Psoas muscle (tissue), 8 donors: ENCODE results near the gene SLC35A2. TPM values are rescaled to one million over a fixed set of nuclear protein-coding genes. Genes with fewer than 3 reads are reported as not detected.

ENCODE experiments used
- ATAC-seq, 4 donors: fragments of 200-7000 bp; cut with Tn5 transposase; one replicate each; pipeline ENCODE4 v1.9.1; 2020; ENCODE audit warnings: moderate library complexity in 3 of 4, mild to moderate bottlenecking in 2 of 4
- DNase-seq, 2 donors: peaks; one replicate each; pipeline ENCODE4 v3.0.0-alpha.2; 2020
- H3K27ac ChIP-seq: fragments of 200-600 bp; one replicate; pipeline ENCODE4 v1.8.0; 2022
- H3K27me3 ChIP-seq, 3 donors: fragments of 200-600 bp in 1 of 3; one replicate each; pipeline versions ENCODE4 v1.6.1 to v1.8.0; 2013 to 2022; ENCODE audit warnings: low read length in 2 of 3, mild to moderate bottlenecking in 2 of 3, moderate library complexity in 1 of 3; ENCODE audit not compliant: insufficient read depth in 3 of 3
- H3K36me3 ChIP-seq, 2 donors: fragments of 200-600 bp in 1 of 2; one replicate each; pipeline versions ENCODE4 v1.6.1 to v1.8.0; 2013 to 2022; ENCODE audit warnings: low read depth in 1 of 2, mild to moderate bottlenecking in 1 of 2, moderate library complexity in 1 of 2; ENCODE audit not compliant: insufficient read depth in 1 of 2
- H3K4me1 ChIP-seq: fragments of 200-600 bp; one replicate; pipeline ENCODE4 v1.8.0; 2022
- H3K4me3 ChIP-seq: fragments of 200-600 bp; one replicate; pipeline ENCODE4 v1.8.0; 2022; ENCODE audit warnings: mild to moderate bottlenecking
- H3K9me3 ChIP-seq: fragments of 200-600 bp; one replicate; pipeline ENCODE4 v1.8.0; 2022
- WGBS, 3 donors: extraction: QIAGEN DNeasy Blood & Tissue Kit; methylation state at CpG; one replicate each; pipeline versions ENCODE4 v1.1.6 to v1.1.7; 2013; 5-methylcytosine and 5-hydroxymethylcytosine counted together
- intact Hi-C, 2 donors: fragments of 100-400 bp; cut with DNase I; formaldehyde crosslinking; loops; one replicate each; pipeline versions ENCODE4 v1.11.0 to v1.14.2; 2022
- polyA plus RNA-seq, 3 donors: library from polyadenylated mRNA; stranded (reverse); fragments of 200-250 nt; gene quantifications; one replicate each; pipeline ENCODE4 v1.2.3, GENCODE V29; 2013
- total RNA-seq, 4 donors: library from RNA; stranded (reverse); fragmentation: NEBNext Ultra II Directional in 2 of 4; extraction: Animal tissue kit (Norgen Biotek cat#: 25700) in 2 of 4; gene quantifications; one replicate each; pipeline versions ENCODE4 v1.2.1 to v1.2.4, GENCODE V29; 2021 to 2023
- TF ChIP-seq, protein P1 (sequence below): fragments of 200-600 bp; IDR thresholded peaks from one replicate; pipeline ENCODE4 v1.8.0; 2022; ENCODE audit warnings: antibody characterized with exemption
- donor health status: healthy with polysubstance abuse.
- donor health status: DM: no; HTN: no; CAD: no; lungs with moderate emphysema.
- donor health status: Bipolar disorder and iron deficiency.
- donor health status: healthy.
- donor health status: DM: yes; HTN: yes; CAD: no.
- donor health status: DM: no; HTN: no; CAD: no.
- donor health status: DM: no; HTN: no; CAD: no.
- donor health status: DM: yes; HTN: yes; CAD: no.

Gene SLC35A2
- total and polyA plus RNA-seq, 7 donors, result 8.8 to 26.1 (median 13.2) TPM

DNA sequence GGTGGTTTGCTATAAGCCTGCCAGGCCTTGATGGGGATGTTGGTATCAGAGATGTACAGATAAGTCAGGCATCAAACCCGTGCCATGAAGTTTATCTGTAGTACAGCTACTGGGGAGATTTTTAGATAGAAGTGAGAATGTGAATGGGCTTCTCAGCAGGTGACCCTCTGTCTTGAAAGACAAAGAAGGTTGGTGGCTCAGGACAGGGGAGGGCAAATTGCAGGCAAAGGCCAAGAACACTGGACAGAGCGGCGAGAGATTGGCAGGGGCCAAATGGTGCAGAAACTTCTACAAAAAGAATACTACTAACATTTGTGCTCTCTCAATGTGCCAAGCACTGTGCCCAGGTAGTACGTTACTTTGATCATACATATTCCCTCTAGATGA lies 9.3 kb upstream of the SLC35A2 start:
- H3K27me3 ChIP-seq, result no peaks in the 10 kb centered on the region
- intact Hi-C loops, result loop anchor here in 1 of 2 donors (5.0 kb wide), 1 partner anchor 37 kb away; the partner anchor contains the start of gene OTUD5
- no peak for DNase-seq
- peaks cover 1 to 36% of the 10 kb centered on the region in 2 donors for H3K36me3 ChIP-seq
- no peak for ATAC-seq
- TF ChIP-seq, protein P1, sequence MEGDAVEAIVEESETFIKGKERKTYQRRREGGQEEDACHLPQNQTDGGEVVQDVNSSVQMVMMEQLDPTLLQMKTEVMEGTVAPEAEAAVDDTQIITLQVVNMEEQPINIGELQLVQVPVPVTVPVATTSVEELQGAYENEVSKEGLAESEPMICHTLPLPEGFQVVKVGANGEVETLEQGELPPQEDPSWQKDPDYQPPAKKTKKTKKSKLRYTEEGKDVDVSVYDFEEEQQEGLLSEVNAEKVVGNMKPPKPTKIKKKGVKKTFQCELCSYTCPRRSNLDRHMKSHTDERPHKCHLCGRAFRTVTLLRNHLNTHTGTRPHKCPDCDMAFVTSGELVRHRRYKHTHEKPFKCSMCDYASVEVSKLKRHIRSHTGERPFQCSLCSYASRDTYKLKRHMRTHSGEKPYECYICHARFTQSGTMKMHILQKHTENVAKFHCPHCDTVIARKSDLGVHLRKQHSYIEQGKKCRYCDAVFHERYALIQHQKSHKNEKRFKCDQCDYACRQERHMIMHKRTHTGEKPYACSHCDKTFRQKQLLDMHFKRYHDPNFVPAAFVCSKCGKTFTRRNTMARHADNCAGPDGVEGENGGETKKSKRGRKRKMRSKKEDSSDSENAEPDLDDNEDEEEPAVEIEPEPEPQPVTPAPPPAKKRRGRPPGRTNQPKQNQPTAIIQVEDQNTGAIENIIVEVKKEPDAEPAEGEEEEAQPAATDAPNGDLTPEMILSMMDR, result no peak
- no peak overlapping the region for H3K27ac ChIP-seq
- 74 to 88% (median 87%) methylated on average over 4 of the region's 4 CpGs for WGBS, 3 donors
- H3K4me1 ChIP-seq, result no peaks in the 10 kb centered on the region
- H3K9me3 ChIP-seq, result no peaks in the 10 kb centered on the region
- H3K4me3 ChIP-seq, result no peak overlapping the region

DNA sequence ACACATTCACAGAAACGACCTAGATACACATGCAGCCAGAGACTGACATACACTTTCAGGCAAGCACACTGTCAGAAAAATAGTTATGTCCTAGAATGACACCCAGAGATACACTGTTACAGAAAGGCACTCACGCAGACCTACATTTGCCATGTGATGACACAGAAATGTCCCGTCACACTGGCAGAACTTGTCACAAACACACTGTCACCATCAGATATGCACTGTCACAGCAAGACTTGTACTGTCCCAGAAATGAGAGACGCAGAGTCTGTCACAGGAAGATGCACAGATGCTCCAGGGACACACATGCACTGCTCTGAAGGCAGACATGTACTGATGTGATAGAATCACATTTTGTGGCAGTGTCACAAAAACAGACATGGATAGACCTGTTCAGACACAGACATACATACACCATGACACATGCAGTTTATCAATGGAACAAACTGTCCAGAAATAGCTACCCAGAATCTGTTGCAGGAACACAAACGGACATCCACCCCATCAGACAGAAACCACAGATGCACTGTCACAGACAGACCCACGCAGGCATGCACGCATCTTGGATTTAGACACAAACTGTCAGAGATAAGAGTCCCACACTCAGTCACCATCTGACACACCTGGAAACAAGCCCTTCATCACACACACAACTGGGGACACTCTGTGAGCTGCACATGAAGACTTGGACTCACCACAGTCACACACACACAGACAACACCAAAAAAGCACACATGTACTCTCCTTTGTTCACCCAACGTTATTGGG lies 8.7 kb upstream of the SLC35A2 start:
- TF ChIP-seq, protein P1, result no peak
- intact Hi-C loops, result loop anchor here in 1 of 2 donors (5.0 to 10.0 kb wide), 2 partner anchors 37 to 275 kb away; partner anchors contain the start of gene OTUD5
- H3K4me3 ChIP-seq, result no peak overlapping the region
- no peaks in the 10 kb centered on the region for H3K9me3 ChIP-seq
- peaks cover 0 to 30% of the 10 kb centered on the region in 2 donors for H3K36me3 ChIP-seq
- no peak for ATAC-seq
- DNase-seq, result no peak
- no peaks in the 10 kb centered on the region for H3K27me3 ChIP-seq
- WGBS, 3 donors, result 41 to 67% (median 47%) methylated on average over 8 of the region's 8 CpGs
- no peak overlapping the region for H3K27ac ChIP-seq
- H3K4me1 ChIP-seq, result no peaks in the 10 kb centered on the region

DNA sequence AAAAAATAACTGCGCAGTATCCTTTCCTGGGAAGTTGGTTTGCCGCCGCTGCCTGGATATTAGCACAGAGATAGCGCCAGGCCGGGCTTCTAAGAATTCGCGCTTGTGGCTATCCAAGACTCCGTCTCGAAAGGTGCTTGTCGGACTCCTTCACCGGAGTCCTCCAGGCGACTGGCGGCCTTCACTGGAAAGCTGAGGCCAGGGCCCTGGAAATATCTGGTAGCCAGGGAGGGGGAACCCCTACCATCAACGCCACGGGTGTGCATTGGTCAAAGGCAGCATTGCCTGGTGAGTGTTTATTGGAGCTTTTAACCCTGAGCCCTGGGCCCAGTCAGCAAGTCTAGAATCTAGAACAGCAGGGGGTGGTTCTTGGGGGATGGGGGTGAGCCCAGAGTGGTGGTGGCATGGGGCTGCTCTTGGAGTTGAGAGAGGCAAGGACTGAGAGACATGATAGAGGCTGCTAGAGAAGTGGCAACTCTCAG lies 8.0 kb upstream of the SLC35A2 start:
- Histone ChIP-seq H3K27ac (peak overlapping the region; percentile 70), H3K9me3 (no peaks in the 10 kb centered on the region), H3K4me3 (peak overlapping the region; percentile 62), H3K36me3 (peaks cover 0 to 25% of the 10 kb centered on the region in 2 donors), H3K4me1 (no peaks in the 10 kb centered on the region), H3K27me3 (no peaks in the 10 kb centered on the region)
- TF ChIP-seq, protein P1, result no peak
- ATAC-seq (peak in 3 of 4 donors; percentile 4 to 25 (median 9)), DNase-seq (no peak)
- WGBS, 3 donors, result 2 to 32% (median 3%) methylated on average over 11 to 15 of the region's 15 CpGs
- intact Hi-C loops, result loop anchor here in 1 of 2 donors (10.0 kb wide), 1 partner anchor 275 kb away; no protein-coding TSS in a partner anchor

DNA sequence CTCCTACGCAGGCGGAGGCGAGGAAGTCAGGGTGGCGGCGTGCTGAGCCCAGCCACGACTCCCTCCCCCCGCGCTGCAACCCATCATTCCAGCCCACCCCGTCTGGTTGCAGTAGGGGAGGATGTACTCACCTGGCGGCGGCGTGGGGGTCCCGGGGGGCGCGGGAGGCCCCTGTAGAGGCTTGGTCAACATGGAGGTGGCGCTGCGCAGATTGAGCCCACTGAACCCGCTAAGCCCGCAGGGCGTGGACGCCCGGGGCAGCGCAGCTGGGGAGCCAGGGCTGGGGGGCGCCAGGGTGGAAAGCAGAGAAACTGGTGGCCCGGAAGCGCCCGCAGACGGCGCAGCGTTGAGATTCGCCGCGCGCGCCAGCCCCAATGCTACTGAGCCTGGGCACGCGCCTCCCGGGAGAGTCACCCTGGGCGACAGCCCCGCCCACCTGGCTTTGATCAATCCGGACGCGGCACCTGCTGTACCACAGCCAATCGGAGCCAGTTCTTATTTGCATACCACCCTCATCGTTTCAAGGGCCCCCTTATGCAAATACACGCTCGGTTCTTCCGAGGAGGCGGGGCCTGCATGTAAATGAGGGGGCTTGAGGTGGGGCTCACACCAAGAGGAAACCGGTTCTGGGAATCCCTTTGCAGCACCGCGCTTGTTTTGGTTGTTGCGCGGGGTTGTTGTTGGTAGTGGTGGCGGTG lies 7.3 kb upstream of the SLC35A2 start, which contains the start of gene PIM2:
Gene PIM2 (minus strand): TSS at position 382 of the 698 bp plus-strand sequence. CDS start 190 bp downstream, at position 192.
- H3K27ac ChIP-seq, result peak within 1 kb of the TSS; percentile 70
- no peaks in the 10 kb centered on the region for H3K4me1 ChIP-seq
- H3K9me3 ChIP-seq, result no peaks in the 10 kb centered on the region
- ATAC-seq (peak; percentile 87 to 89 (median 88)), DNase-seq (peak; percentile 88 to 93)
- 1 to 25% (median 1%) methylated on average over 28 to 55 of the region's 55 CpGs for WGBS, 3 donors
- H3K27me3 ChIP-seq, result no peaks in the 10 kb centered on the region
- intact Hi-C loops, result loop anchor here in 1 of 2 donors (10.0 kb wide), 1 partner anchor 274 kb away; no protein-coding TSS in a partner anchor
- TF ChIP-seq, protein P1, result no peak
- peak within 1 kb of the TSS; percentile 62 for H3K4me3 ChIP-seq
- H3K36me3 ChIP-seq, result peaks cover 0 to 19% of the 10 kb centered on the region in 2 donors
